GM06990 (cell line): ENCODE measurements around the gene GIPC1.
A peak's percentile ranks its signal among the peaks of the same experiment; 100 is the strongest.

Experiments used
- DNase-seq: peaks from one replicate; pipeline ENCODE4 v3.0.0-alpha.2; 2011; ENCODE audit not compliant: insufficient read length; ENCODE audit errors: extremely low read depth
- H3K27me3 ChIP-seq: replicated peaks from 2 replicates; pipeline ENCODE4 v1.6.0; 2011; ENCODE audit warnings: low read length; ENCODE audit not compliant: control insufficient read depth, insufficient read depth
- H3K36me3 ChIP-seq: 2 replicates; pipeline ENCODE4 v1.5.1; 2011; ENCODE audit warnings: low read length; ENCODE audit not compliant: control insufficient read depth, insufficient read depth
- H3K4me3 ChIP-seq: replicated peaks from 2 replicates; pipeline ENCODE4 v1.5.1; 2011; ENCODE audit warnings: low read depth, mild to moderate bottlenecking, control low read depth, low read length
- CTCF ChIP-seq: IDR thresholded peaks from 2 replicates; pipeline ENCODE4 v1.5.1; 2011; ENCODE audit warnings: low read length, control low read depth, mild to moderate bottlenecking, inconsistent platforms; ENCODE audit not compliant: insufficient read depth, poor library complexity, severe bottlenecking

The GIPC1 gene

GRCh38 chr19:14472202-14472938, 23.6 kb downstream of the GIPC1 start:
- DNase-seq = peak; percentile 75
- H3K27me3 ChIP-seq = peaks cover 1% of the 10 kb centered on the region; the same call in 1 of the 2 replicates
- peak; percentile 96 for TF ChIP-seq CTCF
- no peak overlapping the region for H3K4me3 ChIP-seq
- peaks cover 18% of the 10 kb centered on the region for H3K36me3 ChIP-seq

GRCh38 chr19:14471436-14472187, 24.3 kb downstream of the GIPC1 start:
- no peak for TF ChIP-seq CTCF
- no peak overlapping the region for H3K4me3 ChIP-seq
- peaks cover 18% of the 10 kb centered on the region for H3K36me3 ChIP-seq
- no peak for DNase-seq
- H3K27me3 ChIP-seq = peaks cover 1% of the 10 kb centered on the region; the same call in 1 of the 2 replicates

- Histone ChIP-seq H3K4me3 (no peak overlapping the region), H3K36me3 (peaks cover 18% of the 10 kb centered on the region), H3K27me3 (peaks cover 1% of the 10 kb centered on the region; the same call in 1 of the 2 replicates)
- no peak for DNase-seq
- TF ChIP-seq CTCF = no peak
Measured at GRCh38 chr19:14470031-14470876, 25.7 kb downstream of the GIPC1 start.

GRCh38 chr19:14467816-14468215, 28.1 kb downstream of the GIPC1 start:
- H3K36me3 ChIP-seq = peaks cover 28% of the 10 kb centered on the region
- H3K27me3 ChIP-seq = no peaks in the 10 kb centered on the region; the same call in 1 of the 2 replicates
- H3K4me3 ChIP-seq = no peak overlapping the region
- no peak for DNase-seq
- no peak for TF ChIP-seq CTCF

GRCh38 chr19:14467391-14467790, 28.5 kb downstream of the GIPC1 start:
- no peak for DNase-seq
- TF ChIP-seq CTCF = no peak
- H3K4me3 ChIP-seq = no peak overlapping the region
- no peaks in the 10 kb centered on the region; the same call in 1 of the 2 replicates for H3K27me3 ChIP-seq
- H3K36me3 ChIP-seq = peaks cover 28% of the 10 kb centered on the region
